Stomach (tissue), 9 donors: Measurements from ENCODE around the gene TMBIM4. TPM values are rescaled to one million over a fixed set of nuclear protein-coding genes. Genes with fewer than 3 reads are reported as not detected.

Experiments
- DNase-seq, 2 donors: peaks; one replicate each; pipeline versions ENCODE4 v3.0.0 to v3.0.0-alpha.2; 2013 to 2019
- H3K27ac ChIP-seq, 5 donors: fragments of 200-600 bp in 4 of 5; sonication (generic) in 4 of 5; one replicate each; pipeline ENCODE4 v1.5.1; 2013 to 2019; ENCODE audit warnings: mild to moderate bottlenecking in 1 of 5, moderate library complexity in 1 of 5
- H3K27me3 ChIP-seq, 3 donors: fragments of 200-600 bp; sonication (generic); one replicate each; pipeline ENCODE4 v1.5.1; 2017 to 2019; ENCODE audit warnings: mixed run types in 1 of 3
- H3K36me3 ChIP-seq, 4 donors: fragments of 200-600 bp; sonication (generic); 1 replicate in 3 of 4; 2 replicates in 1 of 4; pipeline ENCODE4 v1.5.1; 2016 to 2019
- H3K4me1 ChIP-seq, 4 donors: fragments of 200-600 bp; sonication (generic); one replicate each; pipeline ENCODE4 v1.5.1; 2016 to 2019
- H3K4me3 ChIP-seq, 4 donors: fragments of 200-600 bp; sonication (generic) in 3 of 4; one replicate each; pipeline ENCODE4 v1.5.1; 2016 to 2019; ENCODE audit warnings: mild to moderate bottlenecking in 1 of 4
- H3K9me3 ChIP-seq, 4 donors: fragments of 200-600 bp; sonication (generic); one replicate each; pipeline ENCODE4 v1.5.1; 2016 to 2019
- EP300 ChIP-seq: sonication (generic); formaldehyde crosslinking; IDR thresholded peaks from one replicate; pipeline ENCODE4 v1.6.1; 2017; ENCODE audit warnings: antibody characterized with exemption
- POLR2A ChIP-seq, 4 donors: fragments of 450-650 bp; IDR thresholded peaks; one replicate each; pipeline ENCODE4 v1.6.1; 2016; ENCODE audit warnings: antibody characterized with exemption in 4 of 4, control low read depth in 2 of 4, mild to moderate bottlenecking in 1 of 4, moderate library complexity in 1 of 4
- POLR2AphosphoS5 ChIP-seq, 3 donors: sonication (generic); formaldehyde crosslinking; IDR thresholded peaks; one replicate each; pipeline ENCODE4 v1.6.1; 2016; ENCODE audit warnings: antibody characterized with exemption in 3 of 3
- WGBS, 5 donors: extraction: QIAGEN DNeasy Blood & Tissue Kit in 3 of 5; methylation state at CpG; one replicate each; pipeline versions ENCODE4 v1.1.5 to v1.1.7; 2013 to 2018; 5-methylcytosine and 5-hydroxymethylcytosine counted together
- intact Hi-C: fragments of 100-400 bp; cut with DNase I; formaldehyde crosslinking; loops from one replicate; pipeline ENCODE4 v1.15.1; 2023; ENCODE audit warnings: low total_unique reads
- polyA plus RNA-seq, 3 donors: library from polyadenylated mRNA; stranded (reverse); fragments of 200-250 nt; gene quantifications; one replicate each; pipeline ENCODE4 v1.2.3, GENCODE V29; 2013
- total RNA-seq, 5 donors: library from RNA; depleted of rRNA; stranded (reverse); fragments of >200 nt; gene quantifications; one replicate each; pipeline versions ENCODE4 v1.1.0 to v1.2.3, GENCODE V29; 2014 to 2016
- TF ChIP-seq, protein P1 (sequence below), 7 experiments: fragments of 450-650 bp in 4 of 7; fragments of 200-600 bp in 3 of 7; sonication (generic) in 3 of 7; IDR thresholded peaks; one replicate each; pipeline ENCODE4 v1.5.1; 2016 to 2019; ENCODE audit warnings: antibody characterized with exemption in 7 of 7, control low read depth in 2 of 7, mild to moderate bottlenecking in 1 of 7
- donor health status: healthy with polysubstance abuse.
- donor health status: Bipolar disorder and iron deficiency.
- donor health status: healthy.

TMBIM4 gene
- total and polyA plus RNA-seq, 8 donors, result 19.4 to 117 (median 94.6) TPM

GRCh38 chr12:66168410-66168809, 1.4 kb downstream of the TMBIM4 start:
- Histone ChIP-seq H3K4me3 (peak overlapping the region; percentile 45 to 88 (median 73)), H3K9me3 (no peaks in the 10 kb centered on the region), H3K27ac (peak overlapping the region in 4 of 5 donors; percentile 94 to 100 (median 98)), H3K4me1 (peaks cover 16 to 44% (median 30%) of the 10 kb centered on the region in 4 donors), H3K27me3 (no peaks in the 10 kb centered on the region), H3K36me3 (no peaks in the 10 kb centered on the region)
- intact Hi-C loops, result no loop called here
- TF ChIP-seq POLR2A (IDR thresholded peaks at IDR 0.05), result no peak
- TF ChIP-seq POLR2AphosphoS5 (IDR thresholded peaks at IDR 0.05), result no peak
- no peak for TF ChIP-seq EP300
- TF ChIP-seq, protein P1, sequence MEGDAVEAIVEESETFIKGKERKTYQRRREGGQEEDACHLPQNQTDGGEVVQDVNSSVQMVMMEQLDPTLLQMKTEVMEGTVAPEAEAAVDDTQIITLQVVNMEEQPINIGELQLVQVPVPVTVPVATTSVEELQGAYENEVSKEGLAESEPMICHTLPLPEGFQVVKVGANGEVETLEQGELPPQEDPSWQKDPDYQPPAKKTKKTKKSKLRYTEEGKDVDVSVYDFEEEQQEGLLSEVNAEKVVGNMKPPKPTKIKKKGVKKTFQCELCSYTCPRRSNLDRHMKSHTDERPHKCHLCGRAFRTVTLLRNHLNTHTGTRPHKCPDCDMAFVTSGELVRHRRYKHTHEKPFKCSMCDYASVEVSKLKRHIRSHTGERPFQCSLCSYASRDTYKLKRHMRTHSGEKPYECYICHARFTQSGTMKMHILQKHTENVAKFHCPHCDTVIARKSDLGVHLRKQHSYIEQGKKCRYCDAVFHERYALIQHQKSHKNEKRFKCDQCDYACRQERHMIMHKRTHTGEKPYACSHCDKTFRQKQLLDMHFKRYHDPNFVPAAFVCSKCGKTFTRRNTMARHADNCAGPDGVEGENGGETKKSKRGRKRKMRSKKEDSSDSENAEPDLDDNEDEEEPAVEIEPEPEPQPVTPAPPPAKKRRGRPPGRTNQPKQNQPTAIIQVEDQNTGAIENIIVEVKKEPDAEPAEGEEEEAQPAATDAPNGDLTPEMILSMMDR (IDR thresholded peaks at IDR 0.05), result no peak
- WGBS, 5 donors, result 77 to 85% (median 79%) methylated on average over 8 of the region's 8 CpGs
- DNase-seq, result no peak

DNA sequence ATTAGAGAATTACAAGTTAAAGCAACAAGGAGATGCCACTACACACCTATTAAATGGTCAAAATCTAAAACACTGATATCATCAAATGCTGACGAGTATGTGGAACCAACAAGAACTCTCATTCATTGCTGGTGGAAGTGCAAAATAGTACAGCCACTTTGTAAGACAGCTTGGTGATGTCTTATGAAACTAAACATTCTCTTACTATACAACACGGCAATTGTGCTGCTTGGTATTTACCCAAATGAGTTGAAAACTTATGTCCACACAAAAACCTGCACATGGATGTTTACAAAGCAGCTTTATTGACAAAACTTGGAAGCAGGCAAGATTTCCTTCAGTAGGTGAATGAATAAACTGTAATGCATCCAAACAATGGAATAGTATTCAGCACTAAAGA, 3.2 kb downstream of the TMBIM4 start:
- no peak overlapping the region for H3K27ac ChIP-seq
- no peaks in the 10 kb centered on the region for H3K9me3 ChIP-seq
- 67 to 83% (median 68%) methylated on average over 2 of the region's 2 CpGs for WGBS, 5 donors
- peaks cover 16 to 63% (median 40%) of the 10 kb centered on the region in 4 donors for H3K4me1 ChIP-seq
- intact Hi-C loops, result no loop called here
- no peak for DNase-seq
- no peaks in the 10 kb centered on the region for H3K36me3 ChIP-seq
- no peaks in the 10 kb centered on the region for H3K27me3 ChIP-seq
- TF ChIP-seq POLR2A (IDR thresholded peaks at IDR 0.05), result no peak
- TF ChIP-seq EP300, result no peak
- TF ChIP-seq POLR2AphosphoS5 (IDR thresholded peaks at IDR 0.05), result no peak
- TF ChIP-seq, protein P1 (IDR thresholded peaks at IDR 0.05), result no peak
- no peak overlapping the region for H3K4me3 ChIP-seq

DNA sequence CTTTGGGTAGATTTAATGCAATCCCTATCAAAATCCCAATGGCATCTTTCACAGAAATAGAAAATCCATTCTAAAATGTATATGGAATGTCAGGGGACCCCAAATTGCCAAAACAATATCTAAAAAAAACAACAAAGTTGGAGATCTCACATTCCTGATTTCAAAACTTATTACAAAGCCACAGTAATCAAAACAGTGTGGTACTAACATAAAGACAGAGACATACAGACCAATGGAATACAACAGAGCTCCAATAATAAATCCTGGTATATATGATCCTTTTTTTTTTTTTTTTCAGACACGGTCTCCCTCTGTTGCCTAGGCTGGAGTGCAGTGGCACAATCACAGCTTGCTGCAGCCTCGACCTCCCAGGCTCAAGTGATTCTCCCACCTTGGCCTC, 4.7 kb downstream of the TMBIM4 start:
- Histone ChIP-seq H3K9me3 (no peaks in the 10 kb centered on the region), H3K4me3 (no peak overlapping the region), H3K27ac (no peak overlapping the region), H3K36me3 (peaks cover 0 to 14% (median 9%) of the 10 kb centered on the region in 4 donors), H3K4me1 (peaks cover 16 to 61% (median 38%) of the 10 kb centered on the region in 4 donors), H3K27me3 (no peaks in the 10 kb centered on the region)
- intact Hi-C loops, result no loop called here
- 96 to 99% (median 98%) methylated on average over 2 of the region's 2 CpGs for WGBS, 5 donors
- DNase-seq, result no peak
- TF ChIP-seq POLR2A (IDR thresholded peaks at IDR 0.05), result no peak
- TF ChIP-seq, protein P1 (IDR thresholded peaks at IDR 0.05), result no peak
- no peak for TF ChIP-seq EP300
- TF ChIP-seq POLR2AphosphoS5 (IDR thresholded peaks at IDR 0.05), result no peak

DNA sequence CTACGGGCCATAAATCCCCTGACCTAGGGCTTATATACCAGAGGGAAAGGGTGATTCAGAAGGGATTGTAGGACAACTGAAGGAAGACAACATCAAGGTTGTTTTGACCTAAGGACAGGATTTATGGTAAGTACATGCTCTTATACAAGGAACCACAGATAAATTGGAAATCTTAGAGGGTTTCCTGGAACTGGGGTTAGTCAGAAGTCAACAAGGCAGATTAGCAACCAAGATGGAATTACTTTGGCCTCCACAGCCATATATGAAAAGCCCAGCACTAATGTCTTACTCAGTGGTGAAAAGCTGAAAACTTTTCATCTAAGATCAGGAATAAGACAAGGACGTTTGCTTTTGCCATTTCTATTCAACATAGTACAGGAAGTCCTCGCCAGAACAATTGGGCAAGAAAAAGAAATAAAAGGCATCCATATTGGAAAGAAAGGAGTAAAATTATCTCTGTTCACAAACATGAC, 5.4 kb downstream of the TMBIM4 start:
- no peak for DNase-seq
- H3K4me3 ChIP-seq, result no peak overlapping the region
- peaks cover 0 to 21% (median 17%) of the 10 kb centered on the region in 4 donors for H3K36me3 ChIP-seq
- no peaks in the 10 kb centered on the region for H3K9me3 ChIP-seq
- peaks cover 16 to 61% (median 35%) of the 10 kb centered on the region in 4 donors for H3K4me1 ChIP-seq
- TF ChIP-seq, protein P1 (IDR thresholded peaks at IDR 0.05), result no peak
- no peak for TF ChIP-seq EP300
- no peak for TF ChIP-seq POLR2AphosphoS5 (IDR thresholded peaks at IDR 0.05)
- no peak for TF ChIP-seq POLR2A (IDR thresholded peaks at IDR 0.05)
- WGBS, 5 donors, result 72 to 87% (median 85%) methylated on average over 3 of the region's 3 CpGs
- no peak overlapping the region for H3K27ac ChIP-seq
- H3K27me3 ChIP-seq, result no peaks in the 10 kb centered on the region
- intact Hi-C loops, result no loop called here
